Measurements from ENCODE around the gene NKIRAS1. TPM values are rescaled to one million over a fixed set of nuclear protein-coding genes. Genes with fewer than 3 reads are reported as not detected.
A peak's percentile ranks its signal among the peaks of the same experiment; 100 is the strongest.

The NKIRAS1 gene
- total RNA-seq, 2 experiments from 2014 or later: 2.2 to 3.1 TPM

- CTCF ChIA-PET: interaction anchor here (1.0 to 1.2 kb wide), 3 partner anchors 49 to 236 kb away, joined by 3 to 7 read pairs (median 3); no protein-coding TSS in a partner anchor
- no peaks in the 10 kb centered on the region for H3K9me3 Mint-ChIP-seq (ENCODE audit: insufficient read depth)
- H3K27ac Mint-ChIP-seq: peak overlapping the region; percentile 80
- DNase-seq (no peak), ATAC-seq (no peak)
- H3K27me3 Mint-ChIP-seq (ENCODE audit: low read depth): no peaks in the 10 kb centered on the region
- peak overlapping the region; percentile 71 for H3K4me3 Mint-ChIP-seq
- no peaks in the 10 kb centered on the region for H3K36me3 Mint-ChIP-seq (ENCODE audit: low read depth)
- POLR2A ChIA-PET: interaction anchor here (0.9 to 8.7 kb wide), 4 partner anchors 18 to 46 kb away, joined by 3 to 136 read pairs (median 4); partner anchors contain the start of genes NKIRAS1 and RPL15
- peaks cover 35% of the 10 kb centered on the region for H3K4me1 Mint-ChIP-seq (ENCODE audit: low read depth)
These were observed 33.5 kb upstream of the NKIRAS1 start for GRCh38 chr3:23950293-23950692.

GRCh38 chr3:23949784-23950183 is 33.0 kb upstream of the NKIRAS1 start:
- peak overlapping the region; percentile 80 for H3K27ac Mint-ChIP-seq
- H3K27me3 Mint-ChIP-seq (ENCODE audit: low read depth): no peaks in the 10 kb centered on the region
- POLR2A ChIA-PET: interaction anchor here (0.9 to 8.7 kb wide), 4 partner anchors 19 to 47 kb away, joined by 3 to 136 read pairs (median 4); partner anchors contain the start of genes NKIRAS1 and RPL15
- DNase-seq: peak; percentile 23
- ATAC-seq: no peak
- peak overlapping the region; percentile 71 for H3K4me3 Mint-ChIP-seq
- no peaks in the 10 kb centered on the region for H3K36me3 Mint-ChIP-seq (ENCODE audit: low read depth)
- H3K4me1 Mint-ChIP-seq (ENCODE audit: low read depth): peaks cover 35% of the 10 kb centered on the region
- no peaks in the 10 kb centered on the region for H3K9me3 Mint-ChIP-seq (ENCODE audit: insufficient read depth)
- CTCF ChIA-PET: interaction anchor here (1.0 to 1.2 kb wide), 3 partner anchors 50 to 236 kb away, joined by 3 to 7 read pairs (median 3); no protein-coding TSS in a partner anchor

- Mint-ChIP-seq H3K36me3 (ENCODE audit: low read depth) (peaks cover 2% of the 10 kb centered on the region), H3K27ac (no peak overlapping the region), H3K27me3 (ENCODE audit: low read depth) (peaks cover 8% of the 10 kb centered on the region), H3K4me1 (ENCODE audit: low read depth) (peaks cover 40% of the 10 kb centered on the region), H3K4me3 (no peak overlapping the region), H3K9me3 (ENCODE audit: insufficient read depth) (no peaks in the 10 kb centered on the region)
- CTCF ChIA-PET: interaction anchor here (1.0 to 1.4 kb wide), 2 partner anchors 30 to 33 kb away, joined by 4 read pairs; partner anchors contain the start of genes NKIRAS1 and RPL15
- DNase-seq (no peak), ATAC-seq (no peak)
- POLR2A ChIA-PET: interaction anchor here (8.7 kb wide), 1 partner anchor 31 kb away, joined by 136 read pairs; the partner anchor contains the start of genes NKIRAS1 and RPL15
These were observed 32.0 kb upstream of the NKIRAS1 start for GRCh38 chr3:23948761-23949160.

- peak; percentile 94 for DNase-seq
- no peaks in the 10 kb centered on the region for H3K9me3 Mint-ChIP-seq (ENCODE audit: insufficient read depth)
- peaks cover 2% of the 10 kb centered on the region for H3K36me3 Mint-ChIP-seq (ENCODE audit: low read depth)
- ATAC-seq: peak; percentile 82
- POLR2A ChIA-PET: interaction anchor here (0.6 to 8.7 kb wide), 3 partner anchors 22 to 737 kb away, joined by 3 to 136 read pairs (median 6); partner anchors contain the start of genes NKIRAS1 and RPL15
- CTCF ChIA-PET: interaction anchor here (0.7 to 1.1 kb wide), 4 partner anchors 26 to 112 kb away, joined by 3 read pairs; partner anchors contain the start of genes NKIRAS1 and RPL15
- H3K27ac Mint-ChIP-seq: peak overlapping the region; percentile 90
- peak overlapping the region; percentile 81 for H3K4me3 Mint-ChIP-seq
- peaks cover 24% of the 10 kb centered on the region for H3K27me3 Mint-ChIP-seq (ENCODE audit: low read depth)
- peaks cover 30% of the 10 kb centered on the region for H3K4me1 Mint-ChIP-seq (ENCODE audit: low read depth)
These were observed 29.3 kb upstream of the NKIRAS1 start for GRCh38 chr3:23945913-23946687.

- ATAC-seq (no peak), DNase-seq (no peak)
- CTCF ChIA-PET: no interaction called here
- Mint-ChIP-seq H3K4me3 (peak overlapping the region; percentile 49), H3K36me3 (ENCODE audit: low read depth) (peaks cover 2% of the 10 kb centered on the region), H3K27ac (no peak overlapping the region), H3K27me3 (ENCODE audit: low read depth) (peaks cover 29% of the 10 kb centered on the region), H3K4me1 (ENCODE audit: low read depth) (peaks cover 27% of the 10 kb centered on the region), H3K9me3 (ENCODE audit: insufficient read depth) (no peaks in the 10 kb centered on the region)
- POLR2A ChIA-PET: interaction anchor here (1.3 to 8.7 kb wide), 2 partner anchors 21 to 28 kb away, joined by 6 to 136 read pairs; partner anchors contain the start of genes NKIRAS1 and RPL15
These were observed 28.8 kb upstream of the NKIRAS1 start for GRCh38 chr3:23945663-23945912.

- ChIA-PET POLR2A (interaction anchor here (8.7 kb wide), 1 partner anchor 27 kb away, joined by 136 read pairs; the partner anchor contains the start of genes NKIRAS1 and RPL15), CTCF (no interaction called here)
- Mint-ChIP-seq H3K27me3 (ENCODE audit: low read depth) (peaks cover 29% of the 10 kb centered on the region), H3K9me3 (ENCODE audit: insufficient read depth) (no peaks in the 10 kb centered on the region), H3K27ac (peak within 1 kb of the TSS; percentile 90), H3K36me3 (ENCODE audit: low read depth) (peaks cover 2% of the 10 kb centered on the region), H3K4me1 (ENCODE audit: low read depth) (peaks cover 21% of the 10 kb centered on the region), H3K4me3 (peak within 1 kb of the TSS; percentile 82)
- ATAC-seq (peak; percentile 59), DNase-seq (peak; percentile 82)
These were observed 28.3 kb upstream of the NKIRAS1 start, which contains the start of gene NR1D2 for GRCh38 chr3:23944861-23945662. NR1D2 (plus strand) TSS chr3:23945286; CDS start chr3:23945579, 293 bp downstream.

- peak overlapping the region; percentile 82 for H3K4me3 Mint-ChIP-seq
- no peak for DNase-seq
- H3K27ac Mint-ChIP-seq: no peak overlapping the region
- ChIA-PET POLR2A (interaction anchor here (8.7 kb wide), 1 partner anchor 26 kb away, joined by 136 read pairs; the partner anchor contains the start of genes NKIRAS1 and RPL15), CTCF (interaction anchor here (0.8 to 1.4 kb wide), 2 partner anchors 20 to 56 kb away, joined by 3 read pairs; no protein-coding TSS in a partner anchor)
- no peaks in the 10 kb centered on the region for H3K9me3 Mint-ChIP-seq (ENCODE audit: insufficient read depth)
- H3K36me3 Mint-ChIP-seq (ENCODE audit: low read depth): peaks cover 2% of the 10 kb centered on the region
- H3K27me3 Mint-ChIP-seq (ENCODE audit: low read depth): peaks cover 29% of the 10 kb centered on the region
- peaks cover 14% of the 10 kb centered on the region for H3K4me1 Mint-ChIP-seq (ENCODE audit: low read depth)
- no peak for ATAC-seq
These were observed 27.4 kb upstream of the NKIRAS1 start for GRCh38 chr3:23944007-23944783.

- ChIA-PET CTCF (no interaction called here), POLR2A (no interaction called here)
- no peaks in the 10 kb centered on the region for H3K9me3 Mint-ChIP-seq (ENCODE audit: insufficient read depth)
- peaks cover 11% of the 10 kb centered on the region for H3K4me1 Mint-ChIP-seq (ENCODE audit: low read depth)
- DNase-seq (no peak), ATAC-seq (no peak)
- H3K27me3 Mint-ChIP-seq (ENCODE audit: low read depth): peaks cover 29% of the 10 kb centered on the region
- H3K27ac Mint-ChIP-seq: no peak overlapping the region
- peaks cover 2% of the 10 kb centered on the region for H3K36me3 Mint-ChIP-seq (ENCODE audit: low read depth)
- no peak overlapping the region for H3K4me3 Mint-ChIP-seq
These were observed 25.8 kb upstream of the NKIRAS1 start for GRCh38 chr3:23942546-23942945.

- Mint-ChIP-seq H3K27ac (no peak overlapping the region), H3K27me3 (ENCODE audit: low read depth) (peaks cover 29% of the 10 kb centered on the region), H3K9me3 (ENCODE audit: insufficient read depth) (no peaks in the 10 kb centered on the region), H3K36me3 (ENCODE audit: low read depth) (peaks cover 2% of the 10 kb centered on the region), H3K4me3 (no peak overlapping the region), H3K4me1 (ENCODE audit: low read depth) (peaks cover 6% of the 10 kb centered on the region)
- DNase-seq (no peak), ATAC-seq (no peak)
- ChIA-PET CTCF (no interaction called here), POLR2A (interaction anchor here (0.7 to 1.7 kb wide), 3 partner anchors 24 to 25 kb away, joined by 3 to 7 read pairs (median 3); partner anchors contain the start of genes NKIRAS1 and RPL15)
These were observed 24.6 kb upstream of the NKIRAS1 start for GRCh38 chr3:23941440-23941839.

- Mint-ChIP-seq H3K4me1 (ENCODE audit: low read depth) (peaks cover 5% of the 10 kb centered on the region), H3K4me3 (no peak overlapping the region), H3K36me3 (ENCODE audit: low read depth) (peaks cover 2% of the 10 kb centered on the region), H3K9me3 (ENCODE audit: insufficient read depth) (no peaks in the 10 kb centered on the region), H3K27me3 (ENCODE audit: low read depth) (peaks cover 29% of the 10 kb centered on the region), H3K27ac (no peak overlapping the region)
- POLR2A ChIA-PET: interaction anchor here (0.7 to 1.7 kb wide), 2 partner anchors 23 to 24 kb away, joined by 3 to 7 read pairs; partner anchors contain the start of genes NKIRAS1 and RPL15
- no peak for ATAC-seq
- CTCF ChIA-PET: no interaction called here
- no peak for DNase-seq
These were observed 24.0 kb upstream of the NKIRAS1 start for GRCh38 chr3:23940775-23941174.

- peaks cover 23% of the 10 kb centered on the region for H3K27me3 Mint-ChIP-seq (ENCODE audit: low read depth)
- no peak overlapping the region for H3K4me3 Mint-ChIP-seq
- CTCF ChIA-PET: no interaction called here
- no peaks in the 10 kb centered on the region for H3K9me3 Mint-ChIP-seq (ENCODE audit: insufficient read depth)
- POLR2A ChIA-PET: interaction anchor here (1.4 kb wide), 1 partner anchor 22 kb away, joined by 6 read pairs; the partner anchor contains the start of genes NKIRAS1 and RPL15
- H3K27ac Mint-ChIP-seq: no peak overlapping the region
- ATAC-seq: no peak
- no peaks in the 10 kb centered on the region for H3K4me1 Mint-ChIP-seq (ENCODE audit: low read depth)
- no peak for DNase-seq
- no peaks in the 10 kb centered on the region for H3K36me3 Mint-ChIP-seq (ENCODE audit: low read depth)
These were observed 21.9 kb upstream of the NKIRAS1 start for GRCh38 chr3:23938688-23939087.

Measured in activated CD8-positive, alpha-beta T cell treated with anti-CD3 and anti-CD28 coated beads, Interleukin-2, amount 10 ng/mL, durations not matched to agents 7 days and 5 days (primary cell).